Body of pancreas (tissue), 4 donors: Measurements from ENCODE around the gene TBC1D22B. TPM values are rescaled to one million over a fixed set of nuclear protein-coding genes. Genes with fewer than 3 reads are reported as not detected.

Experiments
- ATAC-seq: fragments of 150-250 bp; one replicate; pipeline ENCODE4 v1.9.1; 2016
- DNase-seq, 4 donors: peaks; one replicate each; pipeline ENCODE4 v3.0.0-alpha.2; 2019
- H3K27ac ChIP-seq, 4 donors: fragments of 200-600 bp; sonication (generic); 1 replicate in 3 of 4; 2 replicates in 1 of 4; pipeline versions ENCODE4 v1.5.1 to v1.6.1; 2016 to 2019; ENCODE audit warnings: mild to moderate bottlenecking in 1 of 4, mixed read lengths in 1 of 4, moderate library complexity in 1 of 4
- H3K27me3 ChIP-seq, 2 donors: fragments of 200-600 bp; sonication (generic); one replicate each; pipeline ENCODE4 v1.6.0; 2016; ENCODE audit warnings: mild to moderate bottlenecking in 1 of 2
- H3K36me3 ChIP-seq, 2 donors: fragments of 200-600 bp; sonication (generic); replicated peaks in 1 of 2; 2 replicates each; pipeline ENCODE4 v1.5.1; 2016; ENCODE audit warnings: low read depth in 2 of 2; ENCODE audit not compliant: insufficient read depth in 1 of 2
- H3K4me1 ChIP-seq: fragments of 200-600 bp; sonication (generic); one replicate; pipeline ENCODE4 v1.6.0; 2016
- H3K4me3 ChIP-seq, 2 donors: fragments of 200-600 bp; sonication (generic); 1 replicate in 1 of 2; 2 replicates in 1 of 2; pipeline ENCODE4 v1.5.1; 2016 to 2019
- H3K9me3 ChIP-seq, 3 donors: fragments of 200-600 bp; sonication (generic); 1 replicate in 2 of 3; 2 replicates in 1 of 3; pipeline ENCODE4 v1.5.1; 2016
- CTCF ChIP-seq, 7 experiments: fragments of 450-650 bp in 4 of 7; fragments of 200-600 bp in 3 of 7; sonication (generic) in 3 of 7; IDR thresholded peaks; one replicate each; pipeline ENCODE4 v1.5.1; 2016 to 2019; ENCODE audit warnings: antibody characterized with exemption in 7 of 7
- POLR2A ChIP-seq, 3 donors: fragments of 450-650 bp; IDR thresholded peaks; one replicate each; pipeline ENCODE4 v1.6.1; 2016; ENCODE audit warnings: antibody characterized with exemption in 3 of 3, mild to moderate bottlenecking in 2 of 3
- WGBS, 2 donors: methylation state at CpG; one replicate each; pipeline ENCODE4 v1.1.5; 2017; 5-methylcytosine and 5-hydroxymethylcytosine counted together
- intact Hi-C: fragments of 100-400 bp; cut with DNase I; formaldehyde crosslinking; loops from one replicate; pipeline ENCODE4 v1.15.1; 2023
- total RNA-seq, 2 donors: library from RNA; depleted of rRNA; stranded (reverse); fragments of >200 nt; gene quantifications; one replicate each; pipeline ENCODE4 v1.1.0, GENCODE V29; 2016

The TBC1D22B gene
- 1 to 10 TPM; 8.0 to 8.2 TPM for total RNA-seq

GRCh38 chr6:37257634-37258404, at the start of gene TBC1D22B, which contains the start of gene TMEM217:
Gene TBC1D22B (plus strand): TSS chr6:37257772. CDS start chr6:37257918, 146 bp downstream.
Gene TMEM217 (minus strand): TSS chr6:37258144. CDS start chr6:37219030, 39,114 bp downstream.
- no peaks in the 10 kb centered on the region for H3K27me3 ChIP-seq
- no peaks in the 10 kb centered on the region for H3K36me3 ChIP-seq
- peak in 1 of 7 experiments; percentile 5 for TF ChIP-seq CTCF (IDR thresholded peaks at IDR 0.05)
- peak; percentile 56 to 94 (median 94) for TF ChIP-seq POLR2A (IDR thresholded peaks at IDR 0.05)
- DNase-seq: peak; percentile 98 to 99 (median 98)
- H3K9me3 ChIP-seq: no peaks in the 10 kb centered on the region
- intact Hi-C loops: no loop called here
- H3K4me3 ChIP-seq: peak within 1 kb of the TSS; percentile 53 to 82
- WGBS, 2 donors: 0 to 1% methylated on average over 28 to 44 of the region's 45 CpGs
- peak within 1 kb of the TSS; percentile 65 to 95 (median 86) for H3K27ac ChIP-seq
- peak; percentile 100 for ATAC-seq
- H3K4me1 ChIP-seq: peaks cover 32% of the 10 kb centered on the region

- peak; percentile 72 for ATAC-seq
- DNase-seq: peak; percentile 80 to 87 (median 86)
- intact Hi-C loops: loop anchor here (5.0 to 10.0 kb wide), 3 partner anchors 36 to 443 kb away; partner anchors contain the start of gene PIM1
- no peak overlapping the region for H3K27ac ChIP-seq
- WGBS, 2 donors: 57 to 58% methylated on average over 7 of the region's 7 CpGs
- H3K9me3 ChIP-seq: no peaks in the 10 kb centered on the region
- peaks cover 5% of the 10 kb centered on the region for H3K4me1 ChIP-seq
- H3K36me3 ChIP-seq: no peaks in the 10 kb centered on the region
- no peaks in the 10 kb centered on the region for H3K27me3 ChIP-seq
- peak; percentile 31 to 79 (median 61) for TF ChIP-seq CTCF (IDR thresholded peaks at IDR 0.05)
- TF ChIP-seq POLR2A (IDR thresholded peaks at IDR 0.05): no peak
- no peak overlapping the region for H3K4me3 ChIP-seq
Observed at GRCh38 chr6:37207903-37208456, 49.6 kb upstream of the TBC1D22B start.

- intact Hi-C loops: loop anchor here (5.0 to 10.0 kb wide), 3 partner anchors 36 to 444 kb away; partner anchors contain the start of gene PIM1
- 91 to 94% methylated on average over 7 of the region's 7 CpGs for WGBS, 2 donors
Observed at GRCh38 chr6:37208793-37209192, 48.8 kb upstream of the TBC1D22B start.

GRCh38 chr6:37209461-37210205, 47.9 kb upstream of the TBC1D22B start:
- intact Hi-C loops: loop anchor here (5.0 to 10.0 kb wide), 3 partner anchors 37 to 445 kb away; partner anchors contain the start of gene PIM1
- H3K4me3 ChIP-seq: no peak overlapping the region
- TF ChIP-seq POLR2A (IDR thresholded peaks at IDR 0.05) (no peak), CTCF (IDR thresholded peaks at IDR 0.05) (no peak)
- H3K4me1 ChIP-seq: no peaks in the 10 kb centered on the region
- ATAC-seq (no peak), DNase-seq (no peak)
- 66 to 70% methylated on average over 12 of the region's 12 CpGs for WGBS, 2 donors
- H3K27ac ChIP-seq: no peak overlapping the region
- H3K9me3 ChIP-seq: no peaks in the 10 kb centered on the region
- no peaks in the 10 kb centered on the region for H3K36me3 ChIP-seq
- no peaks in the 10 kb centered on the region for H3K27me3 ChIP-seq

More at GRCh38 chr6:37208793-37209192, 48.8 kb upstream of the TBC1D22B start:
- no peak for ATAC-seq
- H3K4me3 ChIP-seq: no peak overlapping the region
- H3K9me3 ChIP-seq: no peaks in the 10 kb centered on the region
- no peak overlapping the region for H3K27ac ChIP-seq
- H3K4me1 ChIP-seq: peaks cover 5% of the 10 kb centered on the region
- no peak for DNase-seq
- TF ChIP-seq POLR2A (IDR thresholded peaks at IDR 0.05) (no peak), CTCF (IDR thresholded peaks at IDR 0.05) (no peak)
- H3K27me3 ChIP-seq: no peaks in the 10 kb centered on the region
- H3K36me3 ChIP-seq: no peaks in the 10 kb centered on the region
